Subcutaneous abdominal adipose tissue (tissue), 5 donors: ENCODE data around the gene F10.
"Not testable (repeated sequence)": the region's sequence is repeated elsewhere in the genome, so short reads cannot be mapped to it uniquely, and the experiment has no call there.

Experiments used
- H3K27ac ChIP-seq: one replicate; pipeline ENCODE4 v1.7.0; 2013; ENCODE audit warnings: low read depth, mild to moderate bottlenecking, inconsistent platforms, low read length, moderate library complexity
- H3K27me3 ChIP-seq, 5 donors: one replicate each; pipeline ENCODE4 v1.7.0; 2013; ENCODE audit warnings: low read length in 5 of 5, inconsistent platforms in 1 of 5; ENCODE audit not compliant: control insufficient read depth in 5 of 5, insufficient read depth in 4 of 5
- H3K36me3 ChIP-seq, 5 donors: one replicate each; pipeline ENCODE4 v1.7.0; 2013; ENCODE audit warnings: low read length in 5 of 5; ENCODE audit not compliant: control insufficient read depth in 5 of 5, insufficient read depth in 5 of 5
- H3K4me1 ChIP-seq, 5 donors: one replicate each; pipeline ENCODE4 v1.7.0; 2013; ENCODE audit warnings: low read length in 5 of 5, mild to moderate bottlenecking in 3 of 5, moderate library complexity in 1 of 5; ENCODE audit not compliant: control insufficient read depth in 5 of 5, insufficient read depth in 5 of 5
- H3K4me3 ChIP-seq, 5 donors: one replicate each; pipeline ENCODE4 v1.7.0; 2013; ENCODE audit warnings: low read length in 5 of 5, low read depth in 1 of 5
- H3K9ac ChIP-seq, 5 donors: one replicate each; pipeline ENCODE4 v1.7.0; 2013; ENCODE audit warnings: low read length in 5 of 5, mild to moderate bottlenecking in 4 of 5, moderate library complexity in 3 of 5
- H3K9me3 ChIP-seq, 5 donors: one replicate each; pipeline ENCODE4 v1.7.0; 2013; ENCODE audit warnings: low read length in 5 of 5; ENCODE audit not compliant: control insufficient read depth in 5 of 5
- donor health status: healthy.
- donor health status: healthy.
- donor health status: healthy.
- donor health status: healthy.
- donor health status: healthy.

F10 gene

DNA sequence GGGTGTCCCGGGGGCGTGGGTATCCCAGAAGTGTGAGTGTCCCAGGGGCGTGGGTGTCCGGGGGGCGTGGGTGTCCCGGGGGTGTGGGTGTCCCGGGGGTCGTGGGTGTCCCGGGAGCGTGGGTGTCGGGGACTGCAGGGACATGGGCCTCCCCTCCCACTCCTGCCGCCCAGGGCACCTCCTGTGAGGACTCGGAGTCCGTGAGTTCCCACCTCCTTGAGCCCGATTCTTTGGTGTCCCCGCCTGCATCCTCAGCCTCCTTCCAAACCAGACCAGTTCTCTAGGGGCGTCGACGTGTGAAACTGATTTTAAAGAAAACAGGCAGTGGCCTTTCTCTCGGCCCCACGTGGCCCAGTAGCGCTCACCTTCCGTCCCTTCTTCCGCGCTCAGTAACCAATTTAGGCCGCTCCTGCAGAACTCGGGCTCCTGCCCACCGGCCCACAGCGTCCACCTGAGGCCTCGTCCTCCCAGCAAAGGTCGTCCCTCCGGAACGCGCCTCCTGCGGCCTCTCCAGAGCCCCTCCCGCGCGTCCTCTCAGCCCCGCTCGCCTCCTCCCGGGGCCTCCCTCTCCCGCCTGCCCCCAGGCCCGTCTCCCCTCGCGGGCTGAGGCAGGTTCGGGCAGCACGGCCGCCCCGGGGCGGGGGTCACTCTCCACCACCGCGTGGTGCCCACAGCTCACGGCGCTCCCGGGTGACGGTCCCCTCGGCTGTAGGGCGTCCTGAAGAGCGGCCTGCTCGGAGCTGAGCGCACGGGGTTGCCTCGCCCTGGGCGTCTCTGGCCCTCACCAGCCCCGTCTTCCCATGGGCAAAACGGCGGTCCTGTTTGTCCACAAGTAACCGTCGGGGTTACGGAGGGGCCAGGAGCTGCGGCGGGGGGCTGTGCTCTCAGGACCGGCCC, 13.2 kb upstream of the F10 start:
- H3K9me3 ChIP-seq: no peaks in the 10 kb centered on the region
- H3K4me3 ChIP-seq: peak overlapping the region in 1 of 5 donors; percentile 55
- peaks cover 2 to 18% (median 15%) of the 10 kb centered on the region in 5 donors for H3K4me1 ChIP-seq
- no peak overlapping the region for H3K9ac ChIP-seq
- H3K27me3 ChIP-seq: peaks cover 15 to 40% (median 27%) of the 10 kb centered on the region in 5 donors
- no peak overlapping the region for H3K27ac ChIP-seq
- H3K36me3 ChIP-seq: no peaks in the 10 kb centered on the region

DNA sequence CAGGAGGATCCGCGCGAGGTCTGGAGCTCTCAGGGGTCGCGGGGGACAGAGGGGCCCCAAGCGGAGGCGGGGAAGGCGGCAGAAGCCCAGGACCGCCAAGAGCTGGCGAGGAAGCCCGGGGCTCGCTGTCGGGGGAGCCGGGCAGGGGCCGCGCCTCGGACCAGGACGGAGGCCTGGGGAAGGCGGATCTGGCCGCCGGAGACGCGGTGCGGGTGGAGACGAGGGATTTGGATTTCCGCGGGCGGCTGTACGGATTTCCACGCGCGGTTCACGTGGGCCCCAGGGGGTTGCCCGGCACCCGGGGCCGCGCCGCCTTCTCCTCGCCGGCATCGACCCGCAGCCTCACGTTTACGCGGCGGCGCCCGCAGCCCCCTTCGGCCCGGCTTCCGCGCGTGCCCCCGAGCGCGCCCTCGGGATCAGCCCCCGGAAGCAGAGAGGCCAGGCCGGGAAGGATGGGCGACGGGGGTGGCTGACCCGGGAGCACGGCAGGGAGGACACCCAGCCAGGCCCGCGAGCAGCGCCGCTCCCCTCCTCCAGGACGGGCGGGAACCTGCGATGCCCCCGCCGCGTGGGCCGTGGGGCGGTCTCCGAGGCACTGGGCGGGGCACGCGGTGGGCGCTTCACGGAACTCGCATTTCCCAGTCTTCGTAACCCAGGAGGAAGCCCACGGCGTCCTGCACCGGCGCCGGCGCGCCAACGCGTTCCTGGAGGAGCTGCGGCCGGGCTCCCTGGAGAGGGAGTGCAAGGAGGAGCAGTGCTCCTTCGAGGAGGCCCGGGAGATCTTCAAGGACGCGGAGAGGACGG, 12.3 kb upstream of the F10 start:
- Histone ChIP-seq H3K36me3 (no peaks in the 10 kb centered on the region), H3K4me3 (peak overlapping the region in 4 of 5 donors; percentile 13 to 55 (median 42)), H3K27ac (no peak overlapping the region), H3K9ac (no peak overlapping the region), H3K27me3 (peaks cover 15 to 37% (median 27%) of the 10 kb centered on the region in 5 donors), H3K9me3 (no peaks in the 10 kb centered on the region), H3K4me1 (peaks cover 2 to 18% (median 15%) of the 10 kb centered on the region in 5 donors)

DNA sequence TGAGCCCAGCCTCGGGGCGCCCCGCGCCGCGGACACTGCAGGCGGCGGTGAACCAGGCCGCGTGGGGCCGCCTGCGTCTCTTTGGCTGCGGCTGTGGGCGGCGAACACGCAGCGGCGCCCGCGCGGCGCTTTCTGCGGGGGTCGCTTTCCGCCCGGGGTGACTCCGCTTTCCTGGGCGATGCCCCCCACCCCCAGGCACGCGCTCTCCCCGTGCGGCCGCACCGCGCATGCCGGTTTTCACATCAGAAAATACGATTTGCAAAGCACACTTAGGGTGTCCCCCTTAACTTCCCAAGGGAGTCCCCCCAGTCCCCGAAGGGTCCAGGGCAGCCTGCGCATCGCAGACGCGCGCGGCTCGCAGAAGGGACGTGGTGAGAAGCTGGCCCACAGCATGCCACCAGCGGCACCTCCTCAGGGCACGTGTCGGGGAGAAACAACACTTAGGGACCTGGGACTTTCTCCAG, 11.7 kb upstream of the F10 start:
- H3K9me3 ChIP-seq: no peaks in the 10 kb centered on the region
- H3K36me3 ChIP-seq: no peaks in the 10 kb centered on the region
- peaks cover 15 to 34% (median 27%) of the 10 kb centered on the region in 5 donors for H3K27me3 ChIP-seq

DNA sequence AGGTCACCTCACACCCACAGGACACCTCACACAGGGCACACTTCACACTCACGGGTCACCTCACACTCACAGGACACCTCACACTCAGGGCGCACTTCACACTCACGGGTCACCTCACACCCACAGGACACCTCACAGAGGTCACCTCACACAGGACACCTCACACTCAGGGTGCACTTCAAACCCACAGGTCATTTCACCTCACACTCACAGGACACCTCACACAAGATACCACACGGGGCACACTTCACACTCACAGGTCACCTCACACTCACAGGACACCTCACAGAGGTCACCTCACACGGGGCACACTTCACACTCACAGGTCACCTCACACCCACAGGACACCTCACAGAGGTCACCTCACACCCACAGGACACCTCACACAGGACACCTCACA, 10.8 kb upstream of the F10 start:
- H3K36me3 ChIP-seq, H3K4me3 ChIP-seq, H3K9me3 ChIP-seq, H3K9ac ChIP-seq, H3K27ac ChIP-seq: not testable (repeated sequence)
- Histone ChIP-seq H3K4me1 (peaks cover 2 to 18% (median 15%) of the 10 kb centered on the region in 5 donors), H3K27me3 (peaks cover 15 to 33% (median 25%) of the 10 kb centered on the region in 5 donors)

More for the DNA sequence above, 11.7 kb upstream of the F10 start:
- H3K9ac ChIP-seq: no peak overlapping the region
- no peak overlapping the region for H3K27ac ChIP-seq
- H3K4me3 ChIP-seq: peak overlapping the region in 4 of 5 donors; percentile 13 to 55 (median 42)
- peaks cover 2 to 18% (median 15%) of the 10 kb centered on the region in 5 donors for H3K4me1 ChIP-seq

DNA sequence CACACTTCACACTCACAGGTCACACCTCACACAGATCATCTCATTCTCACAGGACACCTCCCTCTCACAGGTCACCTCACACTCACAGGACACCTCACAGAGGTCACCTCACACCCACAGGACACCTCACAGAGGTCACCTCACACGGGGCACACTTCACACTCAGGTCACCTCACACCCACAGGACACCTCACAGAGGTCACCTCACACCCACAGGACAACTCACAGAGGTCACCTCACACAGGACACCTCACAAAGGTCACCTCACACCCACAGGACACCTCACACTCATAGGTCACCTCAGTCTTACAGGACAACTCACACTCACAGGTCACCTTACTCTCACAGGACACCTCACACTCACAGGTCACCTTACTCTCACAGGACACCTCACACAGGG, 10.1 kb upstream of the F10 start:
- Histone ChIP-seq H3K27me3 (peaks cover 15 to 36% (median 24%) of the 10 kb centered on the region in 5 donors), H3K4me1 (peaks cover 2 to 18% (median 15%) of the 10 kb centered on the region in 5 donors)
- H3K4me3 ChIP-seq, H3K9ac ChIP-seq, H3K9me3 ChIP-seq, H3K27ac ChIP-seq, H3K36me3 ChIP-seq: not testable (repeated sequence)

- no peak overlapping the region for H3K27ac ChIP-seq
- no peak overlapping the region for H3K4me3 ChIP-seq
- no peaks in the 10 kb centered on the region for H3K36me3 ChIP-seq
- no peak overlapping the region for H3K9ac ChIP-seq
- peaks cover 2 to 18% (median 15%) of the 10 kb centered on the region in 5 donors for H3K4me1 ChIP-seq
- peaks cover 15 to 36% (median 27%) of the 10 kb centered on the region in 5 donors for H3K27me3 ChIP-seq
- no peaks in the 10 kb centered on the region for H3K9me3 ChIP-seq
Measured at GRCh38 chr13:113112893-113113845, 9.4 kb upstream of the F10 start.

DNA sequence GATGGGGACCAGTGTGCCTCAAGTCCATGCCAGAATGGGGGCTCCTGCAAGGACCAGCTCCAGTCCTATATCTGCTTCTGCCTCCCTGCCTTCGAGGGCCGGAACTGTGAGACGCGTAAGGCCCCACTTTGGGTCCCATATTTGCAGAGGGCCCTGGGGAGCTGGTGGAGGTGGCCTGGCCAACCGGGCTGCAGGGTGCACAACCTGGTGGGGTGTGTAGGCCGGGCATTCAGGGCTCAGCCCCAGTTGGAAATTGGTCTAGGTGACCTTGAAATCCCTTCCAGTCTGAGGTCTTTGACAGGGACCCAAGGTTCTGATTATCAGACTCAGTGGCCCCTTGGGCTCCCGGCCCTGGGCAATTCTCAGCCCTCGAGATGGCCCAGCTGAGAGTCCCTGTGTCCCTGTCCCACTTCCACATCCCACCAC, 8.7 kb upstream of the F10 start:
- Histone ChIP-seq H3K27ac (no peak overlapping the region), H3K4me1 (peaks cover 0 to 18% (median 15%) of the 10 kb centered on the region in 5 donors), H3K27me3 (peaks cover 15 to 37% (median 30%) of the 10 kb centered on the region in 5 donors), H3K36me3 (no peaks in the 10 kb centered on the region), H3K9ac (no peak overlapping the region), H3K4me3 (no peak overlapping the region), H3K9me3 (no peaks in the 10 kb centered on the region)

GRCh38 chr13:113114511-113115362, 7.9 kb upstream of the F10 start:
- no peak overlapping the region for H3K9ac ChIP-seq
- no peaks in the 10 kb centered on the region for H3K36me3 ChIP-seq
- peaks cover 0 to 14% (median 11%) of the 10 kb centered on the region in 5 donors for H3K4me1 ChIP-seq
- H3K27ac ChIP-seq: no peak overlapping the region
- no peak overlapping the region for H3K4me3 ChIP-seq
- H3K9me3 ChIP-seq: no peaks in the 10 kb centered on the region
- H3K27me3 ChIP-seq: peaks cover 10 to 35% (median 24%) of the 10 kb centered on the region in 5 donors
